Left lung (tissue), 14 donors: ENCODE data around the gene NOXA1. TPM values are rescaled to one million over a fixed set of nuclear protein-coding genes. Genes with fewer than 3 reads are reported as not detected.

Source experiments
- ATAC-seq: fragments of 200-7000 bp; cut with Tn5 transposase; one replicate; pipeline ENCODE4 v1.9.1; 2020; ENCODE audit warnings: moderate library complexity
- DNase-seq, 4 donors: peaks; one replicate each; pipeline ENCODE4 v3.0.0-alpha.2; 2013 to 2020
- H3K27ac ChIP-seq, 2 donors: fragments of 200-600 bp; sonication (generic) in 1 of 2; one replicate each; pipeline versions ENCODE4 v1.5.0 to v1.8.0; 2020 to 2021
- H3K27me3 ChIP-seq, 2 donors: fragments of 200-600 bp; sonication (generic) in 1 of 2; one replicate each; pipeline versions ENCODE4 v1.5.0 to v1.8.0; 2020 to 2021
- H3K36me3 ChIP-seq, 2 donors: fragments of 200-600 bp; sonication (generic) in 1 of 2; one replicate each; pipeline versions ENCODE4 v1.5.0 to v1.8.0; 2020 to 2021
- H3K4me1 ChIP-seq, 2 donors: fragments of 200-600 bp; one replicate each; pipeline ENCODE4 v1.8.0; 2021
- H3K4me3 ChIP-seq, 2 donors: fragments of 200-600 bp; sonication (generic) in 1 of 2; one replicate each; pipeline versions ENCODE4 v1.5.0 to v1.8.0; 2020 to 2021; ENCODE audit warnings: mild to moderate bottlenecking in 1 of 2
- H3K9me3 ChIP-seq, 2 donors: fragments of 200-600 bp; sonication (generic) in 1 of 2; one replicate each; pipeline versions ENCODE4 v1.5.0 to v1.8.0; 2020 to 2021
- intact Hi-C, 2 donors: fragments of 100-400 bp; cut with DNase I; formaldehyde crosslinking; loops; one replicate each; pipeline versions ENCODE4 v1.11.2 to v1.14.2; 2022
- long read RNA-seq, 12 donors: library from polyadenylated mRNA in 2 of 12; unstranded in 2 of 12; transcript quantifications; one replicate each; pipeline ENCODE4 v2.0.0 and lab custom pipeline, GENCODE V29; 2019 to 2026
- polyA plus RNA-seq, 6 donors: library from polyadenylated mRNA; unstranded; fragments of 120-200 nt; gene quantifications; one replicate each; pipeline ENCODE4 v1.2.1, GENCODE V29; 2013; ENCODE audit not compliant: insufficient read length in 6 of 6
- total RNA-seq, 2 donors: library from RNA; stranded (reverse); fragmentation: NEBNext Ultra II Directional; extraction: Animal tissue kit (Norgen Biotek cat#: 25700); gene quantifications; one replicate each; pipeline ENCODE4 v1.2.1, GENCODE V29; 2021
- TF ChIP-seq, protein P1 (sequence below), 2 donors: fragments of 200-600 bp; sonication (generic) in 1 of 2; IDR thresholded peaks; one replicate each; pipeline versions ENCODE4 v1.5.0 to v1.8.0; 2021; ENCODE audit warnings: antibody characterized with exemption in 2 of 2
- donor health status: DM: no; HTN: yes; CAD: no.
- donor health status: DM: no; HTN: no; CAD: no.

The NOXA1 gene
- total RNA-seq (1 to 10 TPM; 6.1 to 8.7 TPM), polyA plus RNA-seq (1 to 10 TPM; 4.5 to 7.3 (median 6.9) TPM)
- long read RNA-seq, donor 1, result 0 reads
- long read RNA-seq, donor 2, result 0 reads
- long read RNA-seq, donor 3, result 0 reads
- long read RNA-seq, donor 4, partial matches to known transcripts, result 1 of 10 reads
- long read RNA-seq, donor 4, other reads (novel, unspliced or antisense), result 9 of 10 reads
- long read RNA-seq, donor 5, result 0 reads
- long read RNA-seq, donor 6, result 0 reads
- long read RNA-seq, donor 7, result 0 reads
- long read RNA-seq, donor 8, result 0 reads
- long read RNA-seq, donor 9, result 0 reads
- long read RNA-seq, donor 10, partial matches to known transcripts, result 2 of 8 reads
- long read RNA-seq, donor 10, other reads (novel, unspliced or antisense), result 6 of 8 reads
- long read RNA-seq, donor 11, partial matches to known transcripts, result 5 of 5 reads
- long read RNA-seq, donor 11, other reads (novel, unspliced or antisense), result 0 of 5 reads
- long read RNA-seq, donor 12, result 0 reads

DNA sequence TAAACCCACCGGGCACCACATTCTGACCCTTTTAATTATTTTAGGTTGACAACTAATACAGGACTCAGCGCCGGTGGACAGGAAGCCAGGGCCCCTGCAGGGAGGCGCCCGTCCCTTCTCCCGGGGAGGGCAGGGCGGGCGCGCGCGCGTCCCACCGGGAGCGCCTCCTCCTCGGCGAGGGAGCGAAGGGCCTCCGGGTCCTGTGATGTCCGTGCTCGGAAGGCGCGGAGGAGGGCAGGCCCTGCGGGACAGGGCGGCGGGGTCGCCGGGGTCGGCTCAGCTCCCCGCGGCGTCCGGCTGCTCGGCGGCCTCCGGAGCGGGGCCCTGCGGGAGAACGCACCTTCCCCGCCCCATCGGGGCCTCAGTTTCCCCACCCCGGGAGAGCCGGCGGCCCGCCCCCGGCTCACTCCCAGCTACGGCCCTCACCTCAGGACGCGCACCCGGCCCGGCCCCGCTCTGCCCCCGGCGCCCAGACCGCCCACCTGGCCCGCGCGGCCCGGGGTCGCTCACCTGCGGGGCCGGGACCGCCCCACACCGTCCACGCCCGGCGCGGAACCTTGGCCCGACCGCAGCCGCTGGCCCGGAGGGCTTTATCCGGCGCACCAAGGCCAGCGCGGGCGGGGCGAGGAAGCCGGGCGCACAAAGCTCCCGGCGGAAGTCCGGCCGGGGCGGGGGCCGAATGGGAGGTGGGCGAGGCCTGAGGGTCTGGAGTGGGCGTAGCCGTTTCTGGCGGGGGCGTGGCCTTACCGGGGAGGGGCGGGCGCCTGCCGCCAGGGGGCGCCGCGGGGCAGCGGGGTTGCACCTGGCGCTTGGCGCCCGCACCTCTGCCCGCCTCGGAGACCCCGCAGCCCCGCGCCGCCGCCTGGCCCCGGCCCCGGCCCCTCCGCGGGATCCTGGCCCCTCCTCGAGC, at the start of gene NOXA1, which contains the start of gene EXD3:
NOXA1 (plus strand) TSS at position 790 of the 910 bp plus-strand sequence. CDS start 137 bp downstream, outside the sequence.
EXD3 (minus strand) TSS at position 559 of the 910 bp plus-strand sequence. CDS start 27,805 bp downstream, outside the sequence.
- peak within 1 kb of the TSS; percentile 69 to 77 for H3K27ac ChIP-seq
- H3K4me1 ChIP-seq, result peaks cover 0 to 35% of the 10 kb centered on the region in 2 donors
- DNase-seq, result peak; percentile 82 to 98 (median 94)
- no peaks in the 10 kb centered on the region for H3K9me3 ChIP-seq
- intact Hi-C loops, result no loop called here
- ATAC-seq, result peak; percentile 97
- TF ChIP-seq, protein P1, sequence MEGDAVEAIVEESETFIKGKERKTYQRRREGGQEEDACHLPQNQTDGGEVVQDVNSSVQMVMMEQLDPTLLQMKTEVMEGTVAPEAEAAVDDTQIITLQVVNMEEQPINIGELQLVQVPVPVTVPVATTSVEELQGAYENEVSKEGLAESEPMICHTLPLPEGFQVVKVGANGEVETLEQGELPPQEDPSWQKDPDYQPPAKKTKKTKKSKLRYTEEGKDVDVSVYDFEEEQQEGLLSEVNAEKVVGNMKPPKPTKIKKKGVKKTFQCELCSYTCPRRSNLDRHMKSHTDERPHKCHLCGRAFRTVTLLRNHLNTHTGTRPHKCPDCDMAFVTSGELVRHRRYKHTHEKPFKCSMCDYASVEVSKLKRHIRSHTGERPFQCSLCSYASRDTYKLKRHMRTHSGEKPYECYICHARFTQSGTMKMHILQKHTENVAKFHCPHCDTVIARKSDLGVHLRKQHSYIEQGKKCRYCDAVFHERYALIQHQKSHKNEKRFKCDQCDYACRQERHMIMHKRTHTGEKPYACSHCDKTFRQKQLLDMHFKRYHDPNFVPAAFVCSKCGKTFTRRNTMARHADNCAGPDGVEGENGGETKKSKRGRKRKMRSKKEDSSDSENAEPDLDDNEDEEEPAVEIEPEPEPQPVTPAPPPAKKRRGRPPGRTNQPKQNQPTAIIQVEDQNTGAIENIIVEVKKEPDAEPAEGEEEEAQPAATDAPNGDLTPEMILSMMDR (IDR thresholded peaks at IDR 0.05), result peak; percentile 30 to 76
- peaks cover 0 to 5% of the 10 kb centered on the region in 2 donors for H3K27me3 ChIP-seq
- peak within 1 kb of the TSS; percentile 87 to 93 for H3K4me3 ChIP-seq
- no peaks in the 10 kb centered on the region for H3K36me3 ChIP-seq

DNA sequence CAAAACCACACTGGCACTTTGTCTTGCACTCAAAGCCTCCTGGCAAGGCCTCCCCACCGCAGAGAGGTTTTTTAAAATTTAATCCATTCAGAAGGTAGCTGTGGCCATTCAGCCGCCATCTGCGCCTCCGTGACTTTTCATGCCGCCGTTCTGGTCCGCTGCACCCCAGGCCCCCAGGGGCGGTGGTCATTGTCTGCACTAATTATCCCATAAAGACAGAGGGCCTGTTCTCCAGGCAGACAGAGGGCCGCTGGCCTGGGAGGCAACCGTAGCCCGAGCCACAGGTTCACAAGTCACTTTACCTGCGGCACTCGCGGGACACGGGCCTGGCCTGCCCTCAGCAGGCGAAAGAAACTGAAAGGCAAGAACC, 49.6 kb upstream of the NOXA1 start:
- no peak overlapping the region for H3K4me3 ChIP-seq
- peaks cover 0 to 4% of the 10 kb centered on the region in 2 donors for H3K9me3 ChIP-seq
- intact Hi-C loops, result no loop called here
- DNase-seq, result no peak
- no peaks in the 10 kb centered on the region for H3K27me3 ChIP-seq
- no peak for ATAC-seq
- peaks cover 0 to 6% of the 10 kb centered on the region in 2 donors for H3K36me3 ChIP-seq
- TF ChIP-seq, protein P1 (IDR thresholded peaks at IDR 0.05), result no peak
- no peak overlapping the region for H3K27ac ChIP-seq
- H3K4me1 ChIP-seq, result no peaks in the 10 kb centered on the region

- intact Hi-C loops, result no loop called here
- Histone ChIP-seq H3K4me1 (no peaks in the 10 kb centered on the region), H3K9me3 (peaks cover 0 to 4% of the 10 kb centered on the region in 2 donors), H3K27me3 (no peaks in the 10 kb centered on the region), H3K27ac (no peak overlapping the region), H3K36me3 (peaks cover 0 to 6% of the 10 kb centered on the region in 2 donors), H3K4me3 (no peak overlapping the region)
- TF ChIP-seq, protein P1 (IDR thresholded peaks at IDR 0.05), result no peak
- ATAC-seq, result no peak
- DNase-seq, result peak in 1 of 4 donors; percentile 75
These were observed 48.9 kb upstream of the NOXA1 start for GRCh38 chr9:137374131-137374845.

GRCh38 chr9:137375321-137376058, 47.7 kb upstream of the NOXA1 start:
- Histone ChIP-seq H3K9me3 (peaks cover 0 to 4% of the 10 kb centered on the region in 2 donors), H3K4me1 (no peaks in the 10 kb centered on the region), H3K36me3 (peaks cover 0 to 6% of the 10 kb centered on the region in 2 donors), H3K27ac (no peak overlapping the region), H3K4me3 (no peak overlapping the region), H3K27me3 (no peaks in the 10 kb centered on the region)
- intact Hi-C loops, result no loop called here
- TF ChIP-seq, protein P1 (IDR thresholded peaks at IDR 0.05), result no peak
- ATAC-seq (no peak), DNase-seq (no peak)
